SU-DHL-6 (cell line): ENCODE measurements around the gene GINS2.

Experiments used
- H2AFZ ChIP-seq: fragments of 200-600 bp; sonication (generic); 2 replicates; pipeline ENCODE4 v1.6.1; 2014; ENCODE audit warnings: low read depth, mild to moderate bottlenecking, moderate library complexity, mixed read lengths, antibody characterized with exemption, low read length; ENCODE audit not compliant: severe bottlenecking
- H3F3A ChIP-seq: fragments of 200-600 bp; shearing (Covaris generic); 2 replicates; pipeline ENCODE4 v1.6.0; 2016; ENCODE audit warnings: antibody characterized with exemption, mild to moderate bottlenecking; ENCODE audit not compliant: insufficient read depth
- H3K27ac ChIP-seq: fragments of 200-600 bp; sonication (generic); 2 replicates; pipeline ENCODE4 v1.5.1; 2016; ENCODE audit warnings: low read depth, mild to moderate bottlenecking, low read length, moderate library complexity, mixed read lengths
- H3K27me3 ChIP-seq: fragments of 200-600 bp; sonication (generic), shearing (Covaris generic); 2 replicates; pipeline ENCODE4 v1.6.0; 2014; ENCODE audit warnings: mild to moderate bottlenecking, low read length
- H3K36me3 ChIP-seq: fragments of 200-600 bp; sonication (generic); 2 replicates; pipeline ENCODE4 v1.6.1; 2014; ENCODE audit warnings: mild to moderate bottlenecking, low read length, mixed read lengths
- H3K4me2 ChIP-seq: fragments of 300-600, 200-600 bp; shearing (Covaris generic), sonication (generic); 2 replicates; pipeline ENCODE4 v1.6.0; 2014; ENCODE audit warnings: low read length, low read depth, mild to moderate bottlenecking; ENCODE audit not compliant: poor library complexity, severe bottlenecking
- H3K4me3 ChIP-seq: fragments of 200-600 bp; sonication (generic); 2 replicates; pipeline ENCODE4 v1.5.1; 2014; ENCODE audit warnings: antibody characterized with exemption, low read length, mild to moderate bottlenecking, mixed read lengths; ENCODE audit not compliant: insufficient read depth, poor library complexity, severe bottlenecking
- H3K79me2 ChIP-seq: fragments of 200-600 bp; sonication (generic); 2 replicates; pipeline ENCODE4 v1.6.1; 2014; ENCODE audit warnings: mild to moderate bottlenecking, low read length, moderate library complexity; ENCODE audit not compliant: insufficient read depth
- H3K9ac ChIP-seq: fragments of 200-600 bp; sonication (generic); 2 replicates; pipeline ENCODE4 v1.7.0; 2014; ENCODE audit warnings: mild to moderate bottlenecking, low read length
- H3K9me2 ChIP-seq: fragments of 200-600 bp; sonication (generic); replicated peaks from 2 replicates; pipeline ENCODE4 v1.6.1; 2014; ENCODE audit warnings: low read length; ENCODE audit not compliant: insufficient read depth
- H3K9me3 ChIP-seq: fragments of 200-600 bp; sonication (generic); 2 replicates; pipeline ENCODE4 v1.6.1; 2014; ENCODE audit warnings: low read length, mixed read lengths; ENCODE audit not compliant: insufficient read depth
- H4K20me1 ChIP-seq: fragments of 200-600 bp; sonication (generic); 2 replicates; pipeline ENCODE4 v1.6.1; 2014; ENCODE audit warnings: low read depth, mild to moderate bottlenecking, antibody characterized with exemption, low read length, moderate library complexity, mixed read lengths
- CTCF ChIP-seq: fragments of 200-600 bp; sonication (generic); IDR thresholded peaks from one replicate; pipeline ENCODE4 v1.5.1; 2017; ENCODE audit warnings: antibody characterized with exemption, mild to moderate bottlenecking, low read length, moderate library complexity; ENCODE audit not compliant: insufficient read depth, poor library complexity, severe bottlenecking
- EZH2phosphoT487 ChIP-seq: fragments of 200-600 bp; sonication (generic), shearing (Covaris generic); conservative IDR thresholded peaks from 2 replicates; pipeline ENCODE4 v1.6.1; 2018; ENCODE audit warnings: mild to moderate bottlenecking, antibody characterized with exemption, low read length, moderate library complexity, mixed read lengths

GINS2 gene

GRCh38 chr16:85651629-85652430, 36.9 kb downstream of the GINS2 start:
- Histone ChIP-seq H3K4me3 (no peak overlapping the region), H3K36me3 (no peaks in the 10 kb centered on the region), H3F3A (no peaks in the 10 kb centered on the region), H3K79me2 (no peaks in the 10 kb centered on the region), H3K9ac (no peak overlapping the region), H3K9me3 (no peaks in the 10 kb centered on the region), H3K27ac (no peak overlapping the region), H3K4me2 (no peak overlapping the region), H4K20me1 (no peaks in the 10 kb centered on the region), H3K9me2 (no peaks in the 10 kb centered on the region), H2AFZ (no peak overlapping the region), H3K27me3 (no peaks in the 10 kb centered on the region)
- TF ChIP-seq EZH2phosphoT487 (no peak), CTCF (no peak)

- Histone ChIP-seq H3K36me3 (no peaks in the 10 kb centered on the region), H4K20me1 (no peaks in the 10 kb centered on the region)
Observed at GRCh38 chr16:85650844-85651628, 37.7 kb downstream of the GINS2 start.

GRCh38 chr16:85650135-85650843, 38.5 kb downstream of the GINS2 start:
- Histone ChIP-seq H3K4me3 (no peak overlapping the region), H2AFZ (no peak overlapping the region), H3K9me2 (no peaks in the 10 kb centered on the region), H3K36me3 (no peaks in the 10 kb centered on the region), H3K27me3 (no peaks in the 10 kb centered on the region), H3K9ac (no peak overlapping the region), H3K79me2 (no peaks in the 10 kb centered on the region), H4K20me1 (no peaks in the 10 kb centered on the region), H3K4me2 (no peak overlapping the region), H3F3A (no peaks in the 10 kb centered on the region), H3K27ac (no peak overlapping the region), H3K9me3 (no peaks in the 10 kb centered on the region)
- TF ChIP-seq CTCF (no peak), EZH2phosphoT487 (no peak)

More at GRCh38 chr16:85650844-85651628, 37.7 kb downstream of the GINS2 start:
- H3K9me3 ChIP-seq: no peaks in the 10 kb centered on the region
- no peaks in the 10 kb centered on the region for H3K9me2 ChIP-seq
- H3K27me3 ChIP-seq: no peaks in the 10 kb centered on the region
- H3K9ac ChIP-seq: no peak overlapping the region
- H3K4me3 ChIP-seq: no peak overlapping the region
- no peaks in the 10 kb centered on the region for H3K79me2 ChIP-seq
- no peak overlapping the region for H2AFZ ChIP-seq
- no peaks in the 10 kb centered on the region for H3F3A ChIP-seq
- H3K27ac ChIP-seq: no peak overlapping the region
- no peak overlapping the region for H3K4me2 ChIP-seq
- TF ChIP-seq EZH2phosphoT487 (no peak), CTCF (no peak)
